ENCODE data around the gene ELSPBP1.
"Not testable (repeated sequence)": the region's sequence is repeated elsewhere in the genome, so short reads cannot be mapped to it uniquely, and the experiment has no call there.

GRCh38 chr19:47955936-47956335 lies 38.5 kb upstream of the ELSPBP1 start:
- not testable (repeated sequence) for TF ChIP-seq CTCF (conservative IDR thresholded peaks at IDR 0.05; ENCODE audit: low read depth in 2 of 2); NANOG (IDR thresholded peaks at IDR 0.05; ENCODE audit: borderline replicate concordance); EZH2phosphoT487 (IDR thresholded peaks at IDR 0.05; ENCODE audit: unreplicated experiment); CREB1 (CRISPR knock-in tag; IDR thresholded peaks at IDR 0.05; ENCODE audit: low read depth); POLR2AphosphoS5 (IDR thresholded peaks at IDR 0.05; ENCODE audit: low read depth); ETS1 (IDR thresholded peaks at IDR 0.05); REST (IDR thresholded peaks at IDR 0.05; ENCODE audit: unreplicated experiment); EZH2 (IDR thresholded peaks at IDR 0.05; ENCODE audit: low read depth, unreplicated experiment); JUNB (IDR thresholded peaks at IDR 0.05; ENCODE audit: unreplicated experiment); STAT1 (IDR thresholded peaks at IDR 0.05; ENCODE audit: unreplicated experiment); ZNF331 (CRISPR knock-in tag; IDR thresholded peaks at IDR 0.05; ENCODE audit: low read depth); ZNF114 (CRISPR knock-in tag; IDR thresholded peaks at IDR 0.05); ZNF462 (CRISPR knock-in tag; IDR thresholded peaks at IDR 0.05)
